SK-N-MC (cell line): Measurements from ENCODE around the gene TRRAP.

ENCODE experiments used
- DNase-seq: peaks from one replicate; pipeline ENCODE4 v3.0.0-alpha.2; 2011; ENCODE audit warnings: low read depth, low spot score
- H3K27ac ChIP-seq: fragments of 200-600 bp; sonication (generic); 2 replicates; pipeline ENCODE4 v1.5.1; 2016; ENCODE audit warnings: mixed run types
- H3K36me3 ChIP-seq: fragments of 200-600 bp; sonication (generic); 2 replicates; pipeline ENCODE4 v1.6.1; 2017; ENCODE audit warnings: antibody characterized with exemption, low read length, mixed read lengths; ENCODE audit not compliant: insufficient read depth
- H3K4me3 ChIP-seq: fragments of 200-600 bp; sonication (generic); 2 replicates; pipeline ENCODE4 v1.5.1; 2016
- H3K9ac ChIP-seq: fragments of 200-600 bp; sonication (generic); 2 replicates; pipeline ENCODE4 v1.8.0; 2017; ENCODE audit warnings: mixed run types, mixed read lengths; ENCODE audit not compliant: insufficient read length
- H3K9me3 ChIP-seq: fragments of 200-600 bp; sonication (generic); 2 replicates; pipeline ENCODE4 v1.6.1; 2017; ENCODE audit warnings: low read depth, mild to moderate bottlenecking, antibody characterized with exemption, low read length, moderate library complexity, mixed read lengths
- EZH2 ChIP-seq: fragments of 200-600 bp; sonication (generic); IDR thresholded peaks from one replicate; pipeline ENCODE4 v1.6.1; 2017; ENCODE audit warnings: antibody characterized with exemption
- FOXP2 ChIP-seq: optimal IDR thresholded peaks from 2 replicates; pipeline ENCODE3; 2011; ENCODE audit warnings: mild to moderate bottlenecking, moderate library complexity; ENCODE audit not compliant: insufficient read depth; ENCODE audit errors: extremely low read length, control extremely low read depth
- POLR2AphosphoS5 ChIP-seq: IDR thresholded peaks from 2 replicates; pipeline ENCODE4 v1.6.1; 2012; ENCODE audit warnings: mild to moderate bottlenecking, low read depth, low read length, borderline replicate concordance

The TRRAP gene

DNA sequence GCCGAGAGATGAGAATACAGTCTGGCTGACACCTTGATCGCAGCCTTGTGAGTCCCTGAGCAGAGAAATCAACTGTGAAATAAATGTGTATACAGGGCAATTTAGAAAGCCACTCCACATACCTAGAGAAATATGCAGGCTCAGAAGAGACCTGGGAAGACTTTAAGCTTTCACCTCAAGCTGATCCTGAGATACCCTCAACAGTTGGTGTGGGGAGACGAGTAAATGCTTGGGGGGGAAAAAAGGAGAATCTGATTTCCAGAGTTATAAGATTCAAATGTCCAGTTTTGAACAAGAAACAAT, 142.0 kb downstream of the TRRAP start:
- Histone ChIP-seq H3K9ac (no peak overlapping the region), H3K27ac (no peak overlapping the region), H3K36me3 (peaks cover 24% of the 10 kb centered on the region; the same call in 1 of the 2 replicates), H3K4me3 (no peak overlapping the region), H3K9me3 (no peaks in the 10 kb centered on the region)
- DNase-seq = no peak
- TF ChIP-seq EZH2 (no peak), FOXP2 (no peak), POLR2AphosphoS5 (no peak)

DNA sequence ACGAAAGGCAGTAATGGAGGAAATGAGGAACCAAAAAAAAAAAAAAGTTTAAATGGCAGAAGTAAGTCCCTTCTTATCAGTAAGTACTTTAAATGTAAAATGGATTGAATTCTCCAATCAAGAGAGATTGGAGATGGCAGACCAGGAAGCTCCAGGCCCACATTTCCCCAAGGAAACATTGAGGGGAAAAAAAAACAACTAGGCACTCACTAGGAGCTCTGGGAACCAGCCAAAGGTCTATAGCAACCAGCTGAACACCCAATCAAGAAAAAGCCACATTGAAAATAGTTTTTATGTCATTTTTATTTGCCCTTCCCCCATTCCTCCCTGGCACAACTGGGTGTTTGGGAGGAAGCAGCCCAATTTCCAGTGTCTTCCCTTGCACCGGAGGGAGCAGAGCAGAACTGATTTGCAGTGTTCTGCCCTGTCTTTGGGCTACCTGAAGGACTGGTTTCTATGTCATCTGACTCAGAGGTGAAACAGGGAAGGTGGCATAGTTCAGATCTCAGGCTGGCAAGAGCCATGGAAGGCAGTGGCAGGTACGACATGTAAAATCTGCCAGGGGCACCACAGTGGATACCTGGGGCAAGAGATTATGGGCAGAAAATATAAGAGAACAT, 143.7 kb downstream of the TRRAP start:
- TF ChIP-seq POLR2AphosphoS5 = peak; percentile 14; the same call in 1 of the 2 replicates
- no peak for TF ChIP-seq FOXP2
- TF ChIP-seq EZH2 = no peak
- H3K27ac ChIP-seq = peak overlapping the region; percentile 65
- peak; percentile 48 for DNase-seq

DNA sequence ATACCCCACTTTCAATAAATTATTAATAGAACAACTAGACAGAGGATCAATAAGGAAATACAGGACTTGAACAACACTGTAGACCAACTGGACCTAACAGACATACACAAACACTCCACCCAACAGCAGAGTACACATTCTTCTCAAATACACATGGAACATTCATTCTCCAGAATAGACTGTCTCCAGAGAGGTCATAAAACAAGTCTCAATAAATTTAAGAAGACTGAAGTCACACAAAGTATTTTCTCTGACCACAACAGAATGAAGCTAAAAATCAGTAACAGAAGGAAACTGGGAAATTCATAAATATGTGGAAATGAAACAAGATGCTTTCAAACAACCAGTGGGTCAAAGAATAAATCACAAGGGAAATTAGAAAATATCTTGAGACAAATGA, 145.7 kb downstream of the TRRAP start:
- H3K4me3 ChIP-seq = no peak overlapping the region
- TF ChIP-seq FOXP2 (no peak), EZH2 (no peak), POLR2AphosphoS5 (no peak)
- peaks cover 22% of the 10 kb centered on the region; the same call in 1 of the 2 replicates for H3K36me3 ChIP-seq
- H3K27ac ChIP-seq = peak overlapping the region; percentile 67; the same call in 1 of the 2 replicates
- no peak for DNase-seq
- H3K9me3 ChIP-seq = no peaks in the 10 kb centered on the region
- H3K9ac ChIP-seq = no peak overlapping the region

More for the DNA sequence above, 143.7 kb downstream of the TRRAP start:
- no peaks in the 10 kb centered on the region for H3K9me3 ChIP-seq
- peak overlapping the region; percentile 41 for H3K4me3 ChIP-seq
- peaks cover 12% of the 10 kb centered on the region; the same call in 1 of the 2 replicates for H3K36me3 ChIP-seq
- no peak overlapping the region for H3K9ac ChIP-seq

DNA sequence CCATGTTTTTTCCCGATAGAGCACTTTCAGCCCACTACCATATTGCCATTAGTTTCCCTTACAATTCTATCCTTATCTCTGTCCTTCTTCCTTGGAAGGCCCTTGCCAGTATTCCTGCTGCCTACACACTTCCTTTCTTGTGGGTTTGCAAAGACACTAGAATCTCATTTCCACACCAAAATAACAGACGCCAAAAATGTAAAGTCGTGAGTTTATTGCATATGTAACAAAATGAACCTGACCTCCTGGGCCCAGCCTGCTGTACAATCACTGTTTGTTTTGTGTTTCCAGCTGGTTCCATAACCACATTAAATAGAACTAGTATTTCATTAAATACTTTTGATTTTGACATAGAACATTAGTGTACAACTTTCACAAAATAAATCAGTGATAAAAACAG, 148.9 kb downstream of the TRRAP start:
- Histone ChIP-seq H3K9ac (no peak overlapping the region), H3K9me3 (no peaks in the 10 kb centered on the region), H3K4me3 (no peak overlapping the region), H3K36me3 (peaks cover 39% of the 10 kb centered on the region), H3K27ac (peak overlapping the region; percentile 72; the same call in 1 of the 2 replicates)
- DNase-seq = no peak
- TF ChIP-seq POLR2AphosphoS5 = no peak
- TF ChIP-seq EZH2 = no peak
- TF ChIP-seq FOXP2 = no peak

DNA sequence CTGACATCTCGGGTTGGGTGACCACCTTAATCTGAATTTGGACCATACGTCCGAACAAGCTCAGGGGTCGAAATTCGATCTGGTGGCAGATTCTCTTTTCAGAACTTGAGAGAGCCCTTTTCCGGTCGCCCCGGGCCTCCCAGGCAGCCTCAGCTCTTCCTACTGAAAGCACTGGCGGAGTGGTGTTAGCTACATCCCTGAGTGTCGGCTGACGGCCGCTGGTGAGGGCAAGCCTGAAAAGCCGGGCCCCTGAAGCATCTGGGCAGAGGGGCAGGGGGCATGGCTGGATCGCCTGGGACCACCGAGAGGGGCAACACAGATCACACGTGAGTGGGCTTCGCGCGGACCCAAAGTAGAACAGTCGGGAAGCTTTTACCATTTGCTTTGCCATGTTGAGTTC, 149.5 kb downstream of the TRRAP start:
- no peak for DNase-seq
- H3K9me3 ChIP-seq = no peaks in the 10 kb centered on the region
- no peak overlapping the region for H3K9ac ChIP-seq
- H3K4me3 ChIP-seq = no peak overlapping the region
- no peak overlapping the region for H3K27ac ChIP-seq
- TF ChIP-seq EZH2 = no peak
- TF ChIP-seq FOXP2 = no peak
- TF ChIP-seq POLR2AphosphoS5 = no peak
- peaks cover 43% of the 10 kb centered on the region for H3K36me3 ChIP-seq

DNA sequence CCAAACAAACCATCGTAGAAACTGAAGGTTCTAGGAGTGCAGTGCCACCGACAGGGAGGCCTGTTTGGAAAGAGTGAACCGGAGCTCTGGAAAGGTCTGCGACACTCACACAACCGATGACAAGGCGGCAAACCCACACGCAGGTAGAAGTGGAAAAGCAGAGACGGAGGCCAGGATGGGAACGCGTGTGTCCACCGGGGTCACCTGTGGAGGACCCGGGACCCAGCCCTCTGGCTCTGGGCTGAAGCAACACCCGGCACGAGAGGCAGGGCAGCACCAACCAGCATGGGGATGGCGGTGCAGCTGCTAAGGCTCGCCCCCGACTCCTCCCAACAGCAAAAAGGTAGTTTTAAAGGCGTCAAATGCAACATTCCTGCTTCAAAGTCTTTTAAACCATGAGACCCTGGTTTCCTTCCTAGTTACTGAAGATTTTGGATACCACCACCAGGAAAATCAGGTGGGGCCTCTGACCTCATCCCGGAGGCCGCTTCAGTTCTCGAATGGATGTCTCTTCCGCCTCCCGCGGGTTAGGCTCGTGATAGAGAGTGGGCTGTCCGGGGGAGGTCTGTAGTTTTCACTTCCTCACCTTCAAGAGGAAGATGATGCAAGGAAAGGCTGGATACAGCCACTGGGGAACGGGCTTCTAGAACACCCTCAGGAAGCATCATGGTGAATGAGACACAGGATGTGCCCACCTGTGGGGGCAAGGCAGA, 150.1 kb downstream of the TRRAP start:
- Histone ChIP-seq H3K36me3 (peaks cover 48% of the 10 kb centered on the region), H3K4me3 (no peak overlapping the region), H3K9ac (no peak overlapping the region), H3K27ac (no peak overlapping the region; the same call in 1 of the 2 replicates), H3K9me3 (no peaks in the 10 kb centered on the region)
- DNase-seq = no peak
- TF ChIP-seq EZH2 (no peak), FOXP2 (no peak), POLR2AphosphoS5 (no peak)

DNA sequence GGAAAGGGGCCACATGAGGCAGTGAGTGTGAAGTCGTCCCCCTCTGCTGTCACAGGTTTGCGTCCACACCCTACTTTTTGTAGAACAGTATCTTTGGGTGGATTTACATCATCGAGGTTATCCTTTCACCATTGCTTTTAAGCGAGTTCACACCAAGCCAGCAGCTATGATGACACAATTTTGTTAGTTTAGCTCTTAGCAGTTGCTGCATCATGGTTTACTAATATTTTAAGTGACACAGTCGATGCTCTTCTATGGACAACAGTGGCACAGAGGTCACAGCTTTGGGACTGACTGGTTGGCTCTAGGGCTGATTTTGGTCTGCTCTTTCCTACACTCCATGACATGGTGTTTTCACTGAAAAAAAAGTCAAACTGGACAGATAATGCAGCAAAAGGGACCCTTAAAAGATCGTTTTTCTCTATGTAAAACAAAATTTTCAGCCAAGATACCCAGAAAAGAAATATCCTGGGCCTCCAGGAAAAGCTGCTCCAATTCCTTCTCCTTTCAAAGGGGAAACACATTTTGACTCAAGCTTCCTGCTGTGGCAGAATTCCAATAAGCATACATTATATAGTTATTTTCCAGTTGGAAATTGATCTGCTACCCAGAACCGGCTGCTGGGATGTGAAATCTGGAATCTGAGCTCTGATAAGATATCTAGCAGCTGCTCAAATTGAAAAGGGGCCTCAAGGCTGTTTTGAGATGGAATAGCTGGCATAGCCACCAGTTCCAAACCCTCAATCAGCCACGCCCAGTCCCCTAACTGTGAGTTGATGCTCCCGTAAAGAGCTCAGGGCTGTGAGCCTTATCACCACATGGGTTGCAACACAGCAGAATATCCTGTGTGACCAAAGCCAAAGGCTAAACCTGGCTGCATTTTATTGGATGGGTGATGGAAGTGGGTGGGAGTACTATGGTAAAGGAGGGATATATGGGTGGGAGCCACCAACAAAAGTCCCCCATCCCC, 151.4 kb downstream of the TRRAP start:
- Histone ChIP-seq H3K9ac (no peak overlapping the region), H3K27ac (peak overlapping the region; percentile 15; the same call in 1 of the 2 replicates), H3K36me3 (peaks cover 62% of the 10 kb centered on the region), H3K9me3 (no peaks in the 10 kb centered on the region), H3K4me3 (no peak overlapping the region)
- DNase-seq = no peak
- TF ChIP-seq POLR2AphosphoS5 = no peak
- TF ChIP-seq FOXP2 = no peak
- TF ChIP-seq EZH2 = no peak

DNA sequence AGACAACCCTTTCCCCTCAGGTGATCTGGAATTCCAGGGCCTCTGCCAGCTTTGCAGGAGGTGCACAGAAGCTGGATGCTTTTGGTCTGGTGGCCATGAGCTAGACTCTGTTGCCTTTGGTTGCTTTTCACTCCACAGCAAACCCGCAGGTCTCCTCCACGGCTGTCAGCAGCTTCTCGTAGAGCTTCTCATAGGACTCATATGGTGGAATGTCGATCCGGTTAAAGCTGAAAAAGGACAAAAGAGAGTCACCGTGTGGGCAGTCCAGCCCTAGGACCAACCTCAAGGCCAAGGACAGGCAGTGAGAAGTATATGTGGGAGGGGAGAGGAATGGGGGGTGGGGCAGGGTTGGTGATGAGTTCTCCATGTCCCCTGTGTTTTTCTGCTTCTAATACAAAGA, 152.1 kb downstream of the TRRAP start:
- 0 out of 2 replicates have a peak overlapping the region, but pooled peaks have one; percentile 13 for H3K27ac ChIP-seq
- peaks cover 69% of the 10 kb centered on the region for H3K36me3 ChIP-seq
- TF ChIP-seq FOXP2 (no peak), EZH2 (no peak), POLR2AphosphoS5 (no peak)

More for the DNA sequence above, 152.1 kb downstream of the TRRAP start:
- Histone ChIP-seq H3K9me3 (no peaks in the 10 kb centered on the region), H3K9ac (no peak overlapping the region), H3K4me3 (no peak overlapping the region)
- DNase-seq = no peak
